Measurements from ENCODE around the gene ZNF496.

The ZNF496 gene

GRCh38 chr1:247297263-247298123, 34.2 kb downstream of the ZNF496 start:
- TF ChIP-seq CTCF (IDR thresholded peaks at IDR 0.05) = no peak

GRCh38 chr1:247296599-247297180, 35.0 kb downstream of the ZNF496 start:
- no peak for TF ChIP-seq CTCF (IDR thresholded peaks at IDR 0.05)

GRCh38 chr1:247295746-247296145, 35.9 kb downstream of the ZNF496 start:
- TF ChIP-seq CTCF (IDR thresholded peaks at IDR 0.05) = no peak

- no peak for TF ChIP-seq CTCF (IDR thresholded peaks at IDR 0.05)
Measured at GRCh38 chr1:247295274-247295684, 36.4 kb downstream of the ZNF496 start.

GRCh38 chr1:247294282-247294681, 37.4 kb downstream of the ZNF496 start:
- no peak for TF ChIP-seq CTCF (IDR thresholded peaks at IDR 0.05)

- TF ChIP-seq CTCF (IDR thresholded peaks at IDR 0.05) = no peak
Measured at GRCh38 chr1:247293047-247293446, 38.6 kb downstream of the ZNF496 start.

GRCh38 chr1:247291833-247292561, 39.7 kb downstream of the ZNF496 start:
- TF ChIP-seq CTCF (IDR thresholded peaks at IDR 0.05) = no peak

Data from LNCAP (cell line).